Memory B cell (primary cell): ENCODE data around the gene CLDN10.

ENCODE experiments used
- ATAC-seq: fragments of 150-1000 bp; cut with Tn5 transposase; 2 replicates; pipeline ENCODE4 v1.10.0; 2021; ENCODE audit warnings: low read depth, mild to moderate bottlenecking, moderate library complexity
- DNase-seq, 2 donors: peaks; one replicate each; pipeline ENCODE4 v3.0.0; 2022; ENCODE audit warnings: low spot score in 2 of 2
- H3K27ac Mint-ChIP-seq: one replicate; pipeline ENCODE4 v1.8.0; 2022; ENCODE audit warnings: mild to moderate bottlenecking, moderate library complexity, mixed read lengths
- H3K27me3 Mint-ChIP-seq: one replicate; pipeline ENCODE4 v1.8.0; 2022; ENCODE audit warnings: mixed read lengths
- H3K36me3 Mint-ChIP-seq: one replicate; pipeline ENCODE4 v1.8.0; 2022; ENCODE audit warnings: mild to moderate bottlenecking, mixed read lengths
- H3K4me1 Mint-ChIP-seq: one replicate; pipeline ENCODE4 v1.8.0; 2022; ENCODE audit warnings: mixed read lengths
- H3K4me3 Mint-ChIP-seq: one replicate; pipeline ENCODE4 v1.8.0; 2022; ENCODE audit warnings: mild to moderate bottlenecking, moderate library complexity, mixed read lengths
- H3K9me3 Mint-ChIP-seq: one replicate; pipeline ENCODE4 v1.8.0; 2022; ENCODE audit warnings: mixed read lengths

Gene CLDN10

GRCh38 chr13:95593462-95593861 lies 40.9 kb downstream of the CLDN10 start:
- no peak overlapping the region for H3K4me3 Mint-ChIP-seq
- H3K36me3 Mint-ChIP-seq = no peaks in the 10 kb centered on the region
- H3K27ac Mint-ChIP-seq = no peak overlapping the region
- ATAC-seq (no peak), DNase-seq (no peak)
- H3K4me1 Mint-ChIP-seq = no peaks in the 10 kb centered on the region
- H3K27me3 Mint-ChIP-seq = peaks cover 5% of the 10 kb centered on the region
- no peaks in the 10 kb centered on the region for H3K9me3 Mint-ChIP-seq

- no peak overlapping the region for H3K27ac Mint-ChIP-seq
- no peaks in the 10 kb centered on the region for H3K36me3 Mint-ChIP-seq
- no peak overlapping the region for H3K4me3 Mint-ChIP-seq
- ATAC-seq (no peak), DNase-seq (no peak)
- H3K4me1 Mint-ChIP-seq = no peaks in the 10 kb centered on the region
- no peaks in the 10 kb centered on the region for H3K27me3 Mint-ChIP-seq
- H3K9me3 Mint-ChIP-seq = no peaks in the 10 kb centered on the region
Observed at GRCh38 chr13:95596701-95597100, 44.2 kb downstream of the CLDN10 start.

GRCh38 chr13:95601216-95601615 lies 48.7 kb downstream of the CLDN10 start:
- ATAC-seq = no peak
- no peak for DNase-seq
- Mint-ChIP-seq H3K4me3 (no peak overlapping the region), H3K4me1 (no peaks in the 10 kb centered on the region), H3K36me3 (no peaks in the 10 kb centered on the region), H3K27ac (no peak overlapping the region), H3K9me3 (no peaks in the 10 kb centered on the region), H3K27me3 (peaks cover 5% of the 10 kb centered on the region)

- Mint-ChIP-seq H3K9me3 (no peaks in the 10 kb centered on the region), H3K36me3 (no peaks in the 10 kb centered on the region), H3K4me1 (no peaks in the 10 kb centered on the region), H3K4me3 (no peak overlapping the region), H3K27ac (no peak overlapping the region), H3K27me3 (peaks cover 5% of the 10 kb centered on the region)
- DNase-seq = no peak
- ATAC-seq = no peak
Observed at GRCh38 chr13:95601906-95602305, 49.4 kb downstream of the CLDN10 start.

GRCh38 chr13:95603887-95604555 lies 51.5 kb downstream of the CLDN10 start:
- ATAC-seq (no peak), DNase-seq (no peak)
- Mint-ChIP-seq H3K9me3 (no peaks in the 10 kb centered on the region), H3K27me3 (peaks cover 9% of the 10 kb centered on the region), H3K36me3 (no peaks in the 10 kb centered on the region), H3K4me1 (no peaks in the 10 kb centered on the region), H3K4me3 (no peak overlapping the region), H3K27ac (no peak overlapping the region)

- ATAC-seq (no peak), DNase-seq (no peak)
- Mint-ChIP-seq H3K9me3 (no peaks in the 10 kb centered on the region), H3K27me3 (peaks cover 9% of the 10 kb centered on the region), H3K36me3 (no peaks in the 10 kb centered on the region), H3K4me3 (no peak overlapping the region), H3K4me1 (no peaks in the 10 kb centered on the region), H3K27ac (no peak overlapping the region)
Observed at GRCh38 chr13:95604556-95604915, 52.0 kb downstream of the CLDN10 start.

GRCh38 chr13:95605448-95606125 lies 53.1 kb downstream of the CLDN10 start:
- Mint-ChIP-seq H3K9me3 (no peaks in the 10 kb centered on the region), H3K27me3 (peaks cover 9% of the 10 kb centered on the region), H3K36me3 (no peaks in the 10 kb centered on the region), H3K4me1 (no peaks in the 10 kb centered on the region), H3K27ac (no peak overlapping the region), H3K4me3 (no peak overlapping the region)
- DNase-seq (no peak), ATAC-seq (no peak)

GRCh38 chr13:95607366-95607765 lies 54.8 kb downstream of the CLDN10 start:
- Mint-ChIP-seq H3K9me3 (no peaks in the 10 kb centered on the region), H3K4me1 (no peaks in the 10 kb centered on the region), H3K27me3 (peaks cover 5% of the 10 kb centered on the region), H3K36me3 (no peaks in the 10 kb centered on the region), H3K27ac (no peak overlapping the region), H3K4me3 (no peak overlapping the region)
- ATAC-seq (no peak), DNase-seq (no peak)

- no peaks in the 10 kb centered on the region for H3K4me1 Mint-ChIP-seq
- H3K27ac Mint-ChIP-seq = no peak overlapping the region
- H3K4me3 Mint-ChIP-seq = no peak overlapping the region
- peaks cover 5% of the 10 kb centered on the region for H3K27me3 Mint-ChIP-seq
- ATAC-seq (no peak), DNase-seq (no peak)
- H3K36me3 Mint-ChIP-seq = no peaks in the 10 kb centered on the region
- no peaks in the 10 kb centered on the region for H3K9me3 Mint-ChIP-seq
Observed at GRCh38 chr13:95608640-95609323, 56.3 kb downstream of the CLDN10 start.

GRCh38 chr13:95614641-95615245 lies 62.2 kb downstream of the CLDN10 start:
- no peaks in the 10 kb centered on the region for H3K9me3 Mint-ChIP-seq
- no peaks in the 10 kb centered on the region for H3K36me3 Mint-ChIP-seq
- H3K27ac Mint-ChIP-seq = no peak overlapping the region
- peaks cover 2% of the 10 kb centered on the region for H3K27me3 Mint-ChIP-seq
- no peaks in the 10 kb centered on the region for H3K4me1 Mint-ChIP-seq
- ATAC-seq (no peak), DNase-seq (no peak)
- H3K4me3 Mint-ChIP-seq = no peak overlapping the region

GRCh38 chr13:95615539-95615938 lies 63.0 kb downstream of the CLDN10 start:
- ATAC-seq (no peak), DNase-seq (no peak)
- Mint-ChIP-seq H3K36me3 (no peaks in the 10 kb centered on the region), H3K4me3 (no peak overlapping the region), H3K4me1 (no peaks in the 10 kb centered on the region), H3K27me3 (peaks cover 2% of the 10 kb centered on the region), H3K27ac (no peak overlapping the region), H3K9me3 (no peaks in the 10 kb centered on the region)

GRCh38 chr13:95620030-95620824 lies 67.7 kb downstream of the CLDN10 start:
- Mint-ChIP-seq H3K9me3 (no peaks in the 10 kb centered on the region), H3K27me3 (peaks cover 4% of the 10 kb centered on the region), H3K4me1 (no peaks in the 10 kb centered on the region), H3K36me3 (no peaks in the 10 kb centered on the region), H3K27ac (no peak overlapping the region), H3K4me3 (no peak overlapping the region)
- ATAC-seq (no peak), DNase-seq (no peak)

- no peak for ATAC-seq
Observed at GRCh38 chr13:95620825-95621498, 68.4 kb downstream of the CLDN10 start.

More at GRCh38 chr13:95620825-95621498, 68.4 kb downstream of the CLDN10 start:
- Mint-ChIP-seq H3K9me3 (no peaks in the 10 kb centered on the region), H3K27me3 (peaks cover 4% of the 10 kb centered on the region), H3K4me1 (no peaks in the 10 kb centered on the region), H3K36me3 (no peaks in the 10 kb centered on the region), H3K4me3 (no peak overlapping the region), H3K27ac (no peak overlapping the region)
- DNase-seq = no peak
